K562 (cell line): ENCODE data around the gene LECT2. TPM values are rescaled to one million over a fixed set of nuclear protein-coding genes. Genes with fewer than 3 reads are reported as not detected.

Experiments used
- ATAC-seq: fragments of 200-7000 bp; cut with Tn5 transposase; 3 replicates; pipeline ENCODE4 v1.9.1; 2020; ENCODE audit warnings: moderate library complexity
- BruUV-seq: library from RNA; stranded (reverse); fragments of 400-500 nt; replicated peaks from 2 replicates; lab custom pipeline; 2021; lab: Mats Ljungman, UMichigan
- CTCF ChIA-PET: fragments of 300-600 bp; formaldehyde crosslinking; extraction: SDS; loops from one replicate; lab custom pipeline; 2021; ENCODE audit warnings: low intra/inter-chr PET ratio; lab: Yijun Ruan, JAX
- POLR2A ChIA-PET: fragments of 300-600, 350-650 bp; sonication (Branson Sonifier 250); formaldehyde crosslinking; extraction: SDS; loops from one replicate; lab custom pipeline; 2021; ENCODE audit warnings: antibody characterized with exemption, inconsistent platforms; lab: Yijun Ruan, JAX
- DNase-seq, 4 experiments: peaks; one replicate each; pipeline versions ENCODE4 v3.0.0 to v3.0.0-alpha.2; 2011 to 2018; ENCODE audit warnings: low spot score in 3 of 4, mixed read lengths in 3 of 4; ENCODE audit errors: extremely low read depth in 1 of 4
- FAIRE-seq: peaks from 2 replicates; lab custom pipeline; 2011; peaks lifted over from hg19 to GRCh38; lab: Jason Lieb, UNC
- H2AFZ ChIP-seq: 2 replicates; pipeline ENCODE4 v1.6.0; 2011; ENCODE audit warnings: low read depth, low read length, control low read depth, inconsistent platforms
- H3K27ac ChIP-seq: fragments of 200-600 bp; 3 replicates; pipeline ENCODE4 v1.8.0; 2011; ENCODE audit warnings: low read depth, mild to moderate bottlenecking, control low read depth, inconsistent platforms, low read length, moderate library complexity, mixed read lengths; ENCODE audit errors: extremely low read depth
- H3K27me3 ChIP-seq, 2 experiments: fragments of 300-600 bp in 1 of 2; 2 replicates in 1 of 2; 3 replicates in 1 of 2; pipeline versions ENCODE4 v1.6.0 to v1.8.0; 2011; ENCODE audit warnings: inconsistent platforms in 2 of 2, low read length in 2 of 2, mild to moderate bottlenecking in 1 of 2, mixed read lengths in 1 of 2, moderate library complexity in 1 of 2; ENCODE audit not compliant: control insufficient read depth in 2 of 2, insufficient read depth in 2 of 2
- H3K36me3 ChIP-seq: fragments of 300-600 bp; 3 replicates; pipeline ENCODE4 v1.8.0; 2011; ENCODE audit warnings: mild to moderate bottlenecking, low read length, inconsistent platforms; ENCODE audit not compliant: control insufficient read depth, insufficient read depth
- H3K4me1 ChIP-seq, 2 experiments: fragments of 200-600 bp in 1 of 2; replicated peaks in 1 of 2; 2 replicates in 1 of 2; 3 replicates in 1 of 2; pipeline versions ENCODE4 v1.5.1 to v1.8.0; 2011; ENCODE audit warnings: inconsistent platforms in 2 of 2, low read length in 2 of 2, mild to moderate bottlenecking in 1 of 2, mixed read lengths in 1 of 2, moderate library complexity in 1 of 2; ENCODE audit not compliant: control insufficient read depth in 2 of 2, insufficient read depth in 2 of 2
- H3K4me2 ChIP-seq: 2 replicates; pipeline ENCODE4 v1.6.1; 2011; ENCODE audit warnings: low read length, control low read depth, inconsistent platforms, mixed read lengths; ENCODE audit not compliant: insufficient read depth
- H3K4me3 ChIP-seq: fragments of 200-600 bp; sonication (generic), shearing (Covaris generic); 2 replicates; pipeline ENCODE4 v1.5.1; 2016; ENCODE audit warnings: control low read depth, inconsistent platforms
- H3K79me2 ChIP-seq: fragments of 200-600 bp; 3 replicates; pipeline ENCODE4 v1.8.0; 2011; ENCODE audit warnings: low read length, inconsistent platforms; ENCODE audit not compliant: control insufficient read depth, insufficient read depth
- H3K9ac ChIP-seq, 2 experiments: 2 replicates each; pipeline versions ENCODE4 v1.6.0 to v1.6.1; 2011; ENCODE audit warnings: low read depth in 2 of 2, low read length in 2 of 2, control low read depth in 1 of 2, inconsistent platforms in 1 of 2, mild to moderate bottlenecking in 1 of 2, mixed read lengths in 1 of 2; ENCODE audit not compliant: insufficient read depth in 1 of 2
- H3K9me1 ChIP-seq: one replicate; pipeline ENCODE4 v1.6.0; 2011; ENCODE audit warnings: inconsistent platforms, mild to moderate bottlenecking, low read length, moderate library complexity; ENCODE audit not compliant: control insufficient read depth, insufficient read depth
- H3K9me3 ChIP-seq: replicated peaks from 2 replicates; pipeline ENCODE4 v1.5.1; 2011; ENCODE audit warnings: low read depth, low read length, inconsistent platforms; ENCODE audit not compliant: control insufficient read depth, insufficient read depth
- H4K20me1 ChIP-seq: replicated peaks from 2 replicates; pipeline ENCODE4 v1.6.1; 2011; ENCODE audit warnings: low read length, inconsistent platforms, mixed read lengths; ENCODE audit not compliant: control insufficient read depth, insufficient read depth
- CBX8 ChIP-seq: fragments of 200-600 bp; sonication (generic); IDR thresholded peaks from 2 replicates; pipeline ENCODE4 v1.6.1; 2012; ENCODE audit warnings: borderline replicate concordance, mixed run types, low read depth, mild to moderate bottlenecking, moderate library complexity, mixed read lengths, low read length, control low read depth, inconsistent platforms; ENCODE audit not compliant: poor library complexity, severe bottlenecking; ENCODE audit errors: extremely low read depth
- ESRRA ChIP-seq: fragments of 450-650 bp; IDR thresholded peaks from 2 replicates; pipeline ENCODE4 v1.6.1; 2014; ENCODE audit warnings: low read depth, mild to moderate bottlenecking, moderate library complexity, borderline replicate concordance
- FIP1L1 ChIP-seq: fragments of 200-400 bp; formaldehyde crosslinking; IDR thresholded peaks from 2 replicates; pipeline ENCODE4 v1.6.1; 2018; ENCODE audit warnings: mild to moderate bottlenecking, low read depth, low read length; ENCODE audit not compliant: poor library complexity, severe bottlenecking
- ILK ChIP-seq: fragments of 450-650 bp; IDR thresholded peaks from 2 replicates; pipeline ENCODE4 v1.6.1; 2016; ENCODE audit warnings: missing genetic modification characterization, low read depth, mild to moderate bottlenecking, missing compliant biosample characterization, moderate library complexity, borderline replicate concordance
- RNF2 ChIP-seq: sonication (generic); IDR thresholded peaks from 2 replicates; pipeline ENCODE4 v1.6.1; 2016
- SMAD1 ChIP-seq: fragments of 150-350 bp; IDR thresholded peaks from 2 replicates; pipeline ENCODE4 v1.6.1; 2014; ENCODE audit warnings: low read length, low read depth; ENCODE audit not compliant: partially characterized antibody
- SMARCE1 ChIP-seq: fragments of 450-650 bp; IDR thresholded peaks from 2 replicates; pipeline ENCODE4 v1.7.1; 2016; ENCODE audit warnings: mild to moderate bottlenecking
- WGBS: fragments of 100-300 bp; shearing (Covaris generic); methylation state at CpG from one replicate; pipeline ENCODE4 v1.1.6; 2016; ENCODE audit warnings: low coverage, mixed read lengths; ENCODE audit not compliant: insufficient coverage; ENCODE audit errors: missing lambda C conversion rate; 5-methylcytosine and 5-hydroxymethylcytosine counted together
- in situ Hi-C: fragments of 300-500 bp; cut with MboI; formaldehyde crosslinking; loops from 4 replicates; pipeline ENCODE4 v1.15.0; 2018; ENCODE audit warnings: inconsistent platforms, mixed read lengths
- intact Hi-C: fragments of 100-400 bp; cut with micrococcal nuclease; formaldehyde crosslinking; loops from 2 replicates; pipeline ENCODE4 v1.14.2; 2022
- polyA plus RNA-seq, 8 experiments: library from polyadenylated mRNA; depleted of rRNA in 4 of 8; stranded (reverse) in 5 of 8; unstranded in 3 of 8; fragments of >200 nt; fragmentation: Nextera tagmentation in 2 of 8; fragmentation: Illumina TruSeq in 1 of 8; extraction: Ambion mirVana in 2 of 8; extraction: Trizol in 1 of 8; gene quantifications; 2 replicates each; pipeline versions ENCODE4 v1.2.1 to v1.2.3, GENCODE V29; 2011 to 2014; ENCODE audit warnings: inconsistent platforms in 1 of 8, missing spikeins in 1 of 8
- total RNA-seq, 7 experiments: library from RNA; depleted of rRNA in 6 of 7; stranded (reverse); fragments of >200 nt in 6 of 7; fragmentation: Illumina TruSeq in 2 of 7; extraction: Trizol in 2 of 7; gene quantifications; 2 replicates each; pipeline versions ENCODE4 v1.2.1 to v1.2.3, GENCODE V29; 2011 to 2021; ENCODE audit warnings: low replicate concordance in 1 of 7
- TF ChIP-seq, protein P1 (sequence below), 2 experiments: fragments of 450-650 bp in 1 of 2; sonication (generic) in 1 of 2; formaldehyde crosslinking in 1 of 2; IDR thresholded peaks; 2 replicates each; pipeline versions ENCODE4 v1.7.1 to v1.9.0; 2016 to 2022; ENCODE audit warnings: inconsistent platforms in 1 of 2, mild to moderate bottlenecking in 1 of 2, missing genetic modification reagents in 1 of 2

LECT2 gene
- total and polyA plus RNA-seq, 9 of the 15 experiments (the other 6 are each of a cell fraction or from before 2014, with no cell fraction given) = not detected

DNA sequence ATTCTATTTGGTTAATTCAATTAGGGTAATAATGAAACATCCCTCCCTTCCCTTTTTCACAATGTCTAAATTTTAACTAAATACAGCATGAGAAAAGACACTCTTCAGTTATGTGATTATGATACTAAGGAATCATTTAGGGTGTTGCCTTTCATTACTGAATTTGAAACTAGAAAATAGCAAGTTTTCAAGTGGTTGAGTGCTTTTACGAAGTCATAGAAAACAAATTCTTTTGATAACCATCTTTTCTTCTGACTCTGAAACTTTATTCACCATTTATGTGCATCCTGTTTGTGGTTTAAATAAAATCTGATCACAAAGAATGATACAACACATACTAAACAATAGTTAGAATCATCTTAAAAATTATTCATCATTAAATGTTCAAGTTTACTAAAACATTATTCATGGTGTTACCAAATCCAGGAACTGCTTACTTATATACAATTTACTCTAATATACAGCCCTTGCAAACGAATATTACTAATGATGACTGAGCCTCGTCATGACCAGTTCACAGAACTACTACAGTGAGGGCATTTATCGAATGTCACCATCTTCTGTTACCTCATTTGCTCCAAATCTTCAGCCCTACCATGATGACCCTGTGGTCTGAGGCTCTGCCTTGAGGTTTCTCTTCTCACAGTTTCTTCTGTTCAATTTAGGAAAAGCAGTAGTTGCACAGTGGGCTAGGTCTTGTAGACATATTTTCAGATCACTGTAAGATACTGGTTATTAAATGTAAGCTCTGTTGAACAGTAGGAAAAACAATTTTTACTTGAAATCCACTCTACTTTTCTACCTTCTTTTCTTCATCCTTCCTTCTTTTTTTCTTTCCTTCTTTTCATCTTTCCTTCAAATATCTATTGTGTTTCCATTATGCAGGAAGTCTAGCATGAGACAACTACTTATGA lies 40.8 kb downstream of the LECT2 start:
- FAIRE-seq (no peak), DNase-seq (no peak), ATAC-seq (no peak)
- Histone ChIP-seq H3K27me3 (peaks cover 14 to 25% of the 10 kb centered on the region in 2 experiments; a peak in 4 of 5 replicates), H3K9ac (no peak overlapping the region), H4K20me1 (no peaks in the 10 kb centered on the region), H3K4me2 (no peak overlapping the region), H3K27ac (no peak overlapping the region), H3K9me1 (no peaks in the 10 kb centered on the region), H2AFZ (no peak overlapping the region), H3K79me2 (no peaks in the 10 kb centered on the region), H3K4me3 (no peak overlapping the region), H3K4me1 (no peaks in the 10 kb centered on the region), H3K9me3 (no peaks in the 10 kb centered on the region), H3K36me3 (no peaks in the 10 kb centered on the region)
- in situ Hi-C loops (no loop called here), intact Hi-C loops (no loop called here)
- WGBS = 0% methylated on average over 4 of the region's 4 CpGs
- no TSS peak for BruUV-seq
- POLR2A ChIA-PET = no interaction called here
- CTCF ChIA-PET = no interaction called here
- TF ChIP-seq SMARCE1 (no peak), CBX8 (peak; percentile 83), ESRRA (no peak), SMAD1 (no peak), FIP1L1 (no peak), ILK (tag) (no peak), RNF2 (peak; percentile 64; the same call in 1 of the 2 replicates)
- TF ChIP-seq, protein P1, sequence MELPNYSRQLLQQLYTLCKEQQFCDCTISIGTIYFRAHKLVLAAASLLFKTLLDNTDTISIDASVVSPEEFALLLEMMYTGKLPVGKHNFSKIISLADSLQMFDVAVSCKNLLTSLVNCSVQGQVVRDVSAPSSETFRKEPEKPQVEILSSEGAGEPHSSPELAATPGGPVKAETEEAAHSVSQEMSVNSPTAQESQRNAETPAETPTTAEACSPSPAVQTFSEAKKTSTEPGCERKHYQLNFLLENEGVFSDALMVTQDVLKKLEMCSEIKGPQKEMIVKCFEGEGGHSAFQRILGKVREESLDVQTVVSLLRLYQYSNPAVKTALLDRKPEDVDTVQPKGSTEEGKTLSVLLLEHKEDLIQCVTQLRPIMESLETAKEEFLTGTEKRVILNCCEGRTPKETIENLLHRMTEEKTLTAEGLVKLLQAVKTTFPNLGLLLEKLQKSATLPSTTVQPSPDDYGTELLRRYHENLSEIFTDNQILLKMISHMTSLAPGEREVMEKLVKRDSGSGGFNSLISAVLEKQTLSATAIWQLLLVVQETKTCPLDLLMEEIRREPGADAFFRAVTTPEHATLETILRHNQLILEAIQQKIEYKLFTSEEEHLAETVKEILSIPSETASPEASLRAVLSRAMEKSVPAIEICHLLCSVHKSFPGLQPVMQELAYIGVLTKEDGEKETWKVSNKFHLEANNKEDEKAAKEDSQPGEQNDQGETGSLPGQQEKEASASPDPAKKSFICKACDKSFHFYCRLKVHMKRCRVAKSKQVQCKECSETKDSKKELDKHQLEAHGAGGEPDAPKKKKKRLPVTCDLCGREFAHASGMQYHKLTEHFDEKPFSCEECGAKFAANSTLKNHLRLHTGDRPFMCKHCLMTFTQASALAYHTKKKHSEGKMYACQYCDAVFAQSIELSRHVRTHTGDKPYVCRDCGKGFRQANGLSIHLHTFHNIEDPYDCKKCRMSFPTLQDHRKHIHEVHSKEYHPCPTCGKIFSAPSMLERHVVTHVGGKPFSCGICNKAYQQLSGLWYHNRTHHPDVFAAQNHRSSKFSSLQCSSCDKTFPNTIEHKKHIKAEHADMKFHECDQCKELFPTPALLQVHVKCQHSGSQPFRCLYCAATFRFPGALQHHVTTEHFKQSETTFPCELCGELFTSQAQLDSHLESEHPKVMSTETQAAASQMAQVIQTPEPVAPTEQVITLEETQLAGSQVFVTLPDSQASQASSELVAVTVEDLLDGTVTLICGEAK (IDR thresholded peaks at IDR 0.05) = no peak
- TF ChIP-seq, protein P1 (CRISPR knock-in tag; IDR thresholded peaks at IDR 0.05) = no peak
